Muscle of leg (tissue), 11 donors: Measurements from ENCODE around the gene NFATC2IP. TPM values are rescaled to one million over a fixed set of nuclear protein-coding genes. Genes with fewer than 3 reads are reported as not detected.
A peak's percentile ranks its signal among the peaks of the same experiment; 100 is the strongest.
"Not testable (repeated sequence)": the region's sequence is repeated elsewhere in the genome, so short reads cannot be mapped to it uniquely, and the experiment has no call there.

Experiments used
- DNase-seq: peaks from one replicate; pipeline ENCODE4 v3.0.0; 2013
- H3K27ac ChIP-seq: one replicate; pipeline ENCODE4 v1.5.1; 2013; ENCODE audit warnings: mild to moderate bottlenecking, low read length, control low read depth
- H3K27me3 ChIP-seq: one replicate; pipeline ENCODE4 v1.6.1; 2013; ENCODE audit warnings: low read length; ENCODE audit not compliant: control insufficient read depth, insufficient read depth
- H3K36me3 ChIP-seq: one replicate; pipeline ENCODE4 v1.6.1; 2013; ENCODE audit warnings: low read length; ENCODE audit not compliant: control insufficient read depth, insufficient read depth
- H3K4me1 ChIP-seq: one replicate; pipeline ENCODE4 v1.6.1; 2013; ENCODE audit warnings: low read length; ENCODE audit not compliant: control insufficient read depth, insufficient read depth
- H3K4me3 ChIP-seq: one replicate; pipeline ENCODE4 v1.5.1; 2013; ENCODE audit warnings: low read length, control low read depth
- H3K9me3 ChIP-seq: replicated peaks from 2 replicates; pipeline ENCODE4 v1.6.1; 2013; ENCODE audit warnings: low read depth, low read length; ENCODE audit not compliant: control insufficient read depth
- WGBS: methylation state at CpG from one replicate; pipeline ENCODE4 v1.1.5; 2013; ENCODE audit warnings: missing lambda C conversion rate; ENCODE audit not compliant: insufficient coverage; 5-methylcytosine and 5-hydroxymethylcytosine counted together
- polyA plus RNA-seq, 8 donors: library from polyadenylated mRNA; unstranded; fragments of 120-200 nt; gene quantifications; one replicate each; pipeline versions ENCODE4 v1.2.1 to v1.2.3, GENCODE V29; 2013; ENCODE audit warnings: inconsistent platforms in 1 of 8, low replicate concordance in 1 of 8; ENCODE audit not compliant: insufficient read length in 8 of 8, insufficient read depth in 1 of 8
- total RNA-seq: library from RNA; stranded (reverse); fragments of 120-200 nt; gene quantifications from one replicate; pipeline ENCODE4 v1.2.4, GENCODE V29; 2013

NFATC2IP gene
- total and polyA plus RNA-seq, 9 donors = 12.7 to 35.8 (median 18.4) TPM

DNA sequence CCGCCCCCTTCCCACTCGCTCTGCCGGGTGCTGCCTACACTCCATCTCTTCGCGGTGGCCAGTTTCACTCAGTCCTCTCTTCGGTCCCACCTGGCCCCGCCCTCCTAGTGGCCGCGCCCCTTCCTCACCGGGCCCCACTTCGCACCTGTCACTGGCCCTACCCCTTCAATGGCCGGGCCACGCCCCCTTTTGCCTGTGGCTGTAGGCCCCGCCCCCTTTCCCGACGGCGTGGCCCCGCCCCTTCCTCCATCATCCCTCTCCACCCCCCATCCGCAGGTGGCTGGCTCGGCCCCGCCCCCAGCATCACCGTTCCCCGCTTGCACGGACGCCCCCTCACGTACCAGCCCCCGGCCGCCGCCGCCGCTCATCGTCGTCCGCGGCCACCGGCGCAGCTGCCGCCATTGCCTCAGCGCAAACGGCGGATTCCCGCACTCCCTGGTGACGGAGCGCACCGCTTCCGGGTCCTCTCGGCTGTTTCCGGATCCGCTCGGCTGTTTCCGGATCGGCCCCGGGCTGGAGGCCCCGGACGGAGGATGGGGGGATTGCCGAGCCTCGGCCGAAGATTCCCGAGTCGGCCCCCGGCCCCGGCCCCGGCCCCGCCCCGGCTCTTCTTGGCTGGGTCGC, 25.9 kb upstream of the NFATC2IP start, which contains the start of gene RABEP2:
RABEP2 (minus strand) TSS at position 477 of the 624 bp plus-strand sequence; CDS start at position 402, 75 bp downstream.
- H3K27me3 ChIP-seq = no peaks in the 10 kb centered on the region
- H3K36me3 ChIP-seq = peaks cover 10% of the 10 kb centered on the region
- H3K4me3 ChIP-seq = peak within 1 kb of the TSS; percentile 97
- no peaks in the 10 kb centered on the region for H3K9me3 ChIP-seq
- H3K27ac ChIP-seq = peak within 1 kb of the TSS; percentile 99
- peaks cover 17% of the 10 kb centered on the region for H3K4me1 ChIP-seq
- peak; percentile 97 for DNase-seq
- WGBS = under 1% methylated on average over 59 of the region's 66 CpGs

GRCh38 chr16:28925386-28926228, 25.1 kb upstream of the NFATC2IP start:
- DNase-seq = peak; percentile 96
- Histone ChIP-seq H3K9me3 (no peaks in the 10 kb centered on the region), H3K4me1 (peaks cover 19% of the 10 kb centered on the region), H3K27ac (peak overlapping the region; percentile 99), H3K4me3 (peak overlapping the region; percentile 97), H3K27me3 (no peaks in the 10 kb centered on the region), H3K36me3 (peaks cover 10% of the 10 kb centered on the region)
- under 1% methylated on average over 43 of the region's 48 CpGs for WGBS

DNA sequence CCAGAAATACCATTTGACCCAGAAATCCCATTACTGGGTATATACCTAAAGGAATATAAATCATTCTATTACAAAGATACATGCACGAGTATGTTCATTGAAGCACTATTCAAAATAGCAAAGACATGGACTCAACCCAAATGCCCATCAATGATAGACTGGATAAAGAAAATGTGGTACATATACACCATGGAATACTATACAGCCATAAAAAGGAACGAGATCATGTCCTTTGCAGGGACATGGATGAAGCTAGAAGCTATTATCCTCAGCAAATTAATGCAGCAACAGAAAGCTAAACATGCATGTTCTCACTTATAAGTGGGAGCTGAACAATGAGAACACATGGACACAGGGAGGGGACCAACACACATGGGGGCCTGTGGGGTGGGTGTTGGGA, 24.5 kb upstream of the NFATC2IP start:
- H3K4me3 ChIP-seq, H3K9me3 ChIP-seq, H3K27ac ChIP-seq, H3K27me3 ChIP-seq, DNase-seq, H3K36me3 ChIP-seq: not testable (repeated sequence)
- peaks cover 20% of the 10 kb centered on the region for H3K4me1 ChIP-seq
- WGBS = no CpG with 5 or more reads among the region's 2 CpGs

- Histone ChIP-seq H3K27ac (no peak overlapping the region), H3K4me1 (peaks cover 20% of the 10 kb centered on the region), H3K36me3 (peaks cover 2% of the 10 kb centered on the region), H3K27me3 (no peaks in the 10 kb centered on the region), H3K9me3 (no peaks in the 10 kb centered on the region), H3K4me3 (no peak overlapping the region)
- DNase-seq = no peak
- WGBS = 40% methylated on average over 1 of the region's 1 CpG
Measured at GRCh38 chr16:28927815-28928214, 22.9 kb upstream of the NFATC2IP start.

DNA sequence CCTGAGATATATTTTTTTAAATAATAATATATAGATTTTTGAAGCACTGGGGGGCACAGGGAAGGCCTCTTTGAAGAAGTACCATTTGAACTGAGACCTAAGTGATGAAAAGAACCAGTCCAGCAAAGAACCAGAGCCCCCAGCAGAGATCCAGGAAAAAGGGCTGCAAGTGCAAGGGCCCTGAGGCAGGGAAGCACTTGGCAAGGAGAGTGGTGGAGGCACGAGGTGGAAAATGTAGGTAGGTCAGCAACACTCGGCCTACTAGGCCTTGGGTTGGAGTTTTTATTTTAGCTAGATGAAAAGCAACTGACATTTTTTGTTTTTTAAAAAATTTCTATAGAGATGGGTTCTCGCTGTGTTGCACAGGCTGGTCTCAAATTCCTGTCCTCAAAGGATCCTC, 20.5 kb upstream of the NFATC2IP start:
- no peak overlapping the region for H3K27ac ChIP-seq
- H3K27me3 ChIP-seq = no peaks in the 10 kb centered on the region
- H3K9me3 ChIP-seq = no peaks in the 10 kb centered on the region
- 78% methylated on average over 3 of the region's 3 CpGs for WGBS
- H3K4me1 ChIP-seq = peaks cover 6% of the 10 kb centered on the region
- H3K4me3 ChIP-seq = no peak overlapping the region
- DNase-seq = no peak
- no peaks in the 10 kb centered on the region for H3K36me3 ChIP-seq

- Histone ChIP-seq H3K9me3 (no peaks in the 10 kb centered on the region), H3K4me3 (no peak overlapping the region), H3K27ac (no peak overlapping the region), H3K27me3 (no peaks in the 10 kb centered on the region), H3K4me1 (peaks cover 6% of the 10 kb centered on the region), H3K36me3 (no peaks in the 10 kb centered on the region)
- DNase-seq = no peak
- WGBS = no CpG with 5 or more reads among the region's 3 CpGs
Measured at GRCh38 chr16:28930652-28931051, 20.1 kb upstream of the NFATC2IP start.

- H3K4me3 ChIP-seq = no peak within 1 kb of the TSS
- H3K27ac ChIP-seq = no peak within 1 kb of the TSS
- DNase-seq = no peak
- H3K27me3 ChIP-seq = peaks cover 2% of the 10 kb centered on the region
- H3K36me3 ChIP-seq = no peaks in the 10 kb centered on the region
- 90% methylated on average over 2 of the region's 10 CpGs for WGBS
- H3K9me3 ChIP-seq = no peaks in the 10 kb centered on the region
- peaks cover 12% of the 10 kb centered on the region for H3K4me1 ChIP-seq
Measured at GRCh38 chr16:28931801-28932225, 18.9 kb upstream of the NFATC2IP start, which contains the start of gene CD19. CD19 (plus strand) TSS chr16:28931971; CDS start chr16:28932001, 30 bp downstream.

DNA sequence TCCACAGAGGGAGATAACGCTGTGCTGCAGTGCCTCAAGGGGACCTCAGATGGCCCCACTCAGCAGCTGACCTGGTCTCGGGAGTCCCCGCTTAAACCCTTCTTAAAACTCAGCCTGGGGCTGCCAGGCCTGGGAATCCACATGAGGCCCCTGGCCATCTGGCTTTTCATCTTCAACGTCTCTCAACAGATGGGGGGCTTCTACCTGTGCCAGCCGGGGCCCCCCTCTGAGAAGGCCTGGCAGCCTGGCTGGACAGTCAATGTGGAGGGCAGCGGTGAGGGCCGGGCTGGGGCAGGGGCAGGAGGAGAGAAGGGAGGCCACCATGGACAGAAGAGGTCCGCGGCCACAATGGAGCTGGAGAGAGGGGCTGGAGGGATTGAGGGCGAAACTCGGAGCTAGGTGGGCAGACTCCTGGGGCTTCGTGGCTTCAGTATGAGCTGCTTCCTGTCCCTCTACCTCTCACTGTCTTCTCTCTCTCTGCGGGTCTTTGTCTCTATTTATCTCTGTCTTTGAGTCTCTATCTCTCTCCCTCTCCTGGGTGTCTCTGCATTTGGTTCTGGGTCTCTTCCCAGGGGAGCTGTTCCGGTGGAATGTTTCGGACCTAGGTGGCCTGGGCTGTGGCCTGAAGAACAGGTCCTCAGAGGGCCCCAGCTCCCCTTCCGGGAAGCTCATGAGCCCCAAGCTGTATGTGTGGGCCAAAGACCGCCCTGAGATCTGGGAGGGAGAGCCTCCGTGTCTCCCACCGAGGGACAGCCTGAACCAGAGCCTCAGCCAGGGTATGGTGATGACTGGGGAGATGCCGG, 18.2 kb upstream of the NFATC2IP start:
- H3K27ac ChIP-seq = no peak overlapping the region
- WGBS = 83% methylated on average over 12 of the region's 20 CpGs
- no peaks in the 10 kb centered on the region for H3K36me3 ChIP-seq
- H3K9me3 ChIP-seq = no peaks in the 10 kb centered on the region
- H3K4me1 ChIP-seq = peaks cover 12% of the 10 kb centered on the region
- H3K27me3 ChIP-seq = peaks cover 2% of the 10 kb centered on the region
- no peak overlapping the region for H3K4me3 ChIP-seq
- DNase-seq = no peak

DNA sequence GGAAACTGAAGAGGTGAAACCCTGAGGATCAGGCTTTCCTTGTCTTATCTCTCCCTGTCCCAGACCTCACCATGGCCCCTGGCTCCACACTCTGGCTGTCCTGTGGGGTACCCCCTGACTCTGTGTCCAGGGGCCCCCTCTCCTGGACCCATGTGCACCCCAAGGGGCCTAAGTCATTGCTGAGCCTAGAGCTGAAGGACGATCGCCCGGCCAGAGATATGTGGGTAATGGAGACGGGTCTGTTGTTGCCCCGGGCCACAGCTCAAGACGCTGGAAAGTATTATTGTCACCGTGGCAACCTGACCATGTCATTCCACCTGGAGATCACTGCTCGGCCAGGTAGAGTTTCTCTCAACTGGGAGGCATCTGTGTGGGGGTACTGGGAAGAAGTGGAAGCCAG, 17.6 kb upstream of the NFATC2IP start:
- peaks cover 12% of the 10 kb centered on the region for H3K4me1 ChIP-seq
- DNase-seq = no peak
- no peaks in the 10 kb centered on the region for H3K36me3 ChIP-seq
- whole genome bisulfite sequencing = 65% methylated on average over 7 of the region's 8 CpGs
- H3K27me3 ChIP-seq = peaks cover 2% of the 10 kb centered on the region
- no peak overlapping the region for H3K4me3 ChIP-seq
- no peaks in the 10 kb centered on the region for H3K9me3 ChIP-seq
- H3K27ac ChIP-seq = no peak overlapping the region

DNA sequence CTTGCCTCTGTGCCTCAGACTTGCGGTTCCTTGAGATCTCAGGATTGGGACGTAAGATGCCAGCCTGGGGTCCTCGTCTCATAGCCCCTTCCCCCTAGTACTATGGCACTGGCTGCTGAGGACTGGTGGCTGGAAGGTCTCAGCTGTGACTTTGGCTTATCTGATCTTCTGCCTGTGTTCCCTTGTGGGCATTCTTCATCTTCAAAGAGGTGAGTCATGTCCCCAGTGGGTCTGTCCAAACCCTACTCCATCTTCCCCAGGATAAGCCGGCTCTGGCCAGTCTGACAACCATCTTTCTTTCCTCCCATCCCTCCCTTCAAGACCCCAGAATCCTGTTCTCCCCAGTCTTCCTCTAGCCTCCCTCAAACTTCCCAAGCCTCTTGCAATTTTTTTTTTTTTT, 15.4 kb upstream of the NFATC2IP start:
- no peaks in the 10 kb centered on the region for H3K9me3 ChIP-seq

More for the DNA sequence above, 15.4 kb upstream of the NFATC2IP start:
- no peaks in the 10 kb centered on the region for H3K36me3 ChIP-seq
- 98% methylated on average over 4 of the region's 4 CpGs for WGBS
- no peak overlapping the region for H3K27ac ChIP-seq
- peaks cover 2% of the 10 kb centered on the region for H3K27me3 ChIP-seq
- no peak overlapping the region for H3K4me3 ChIP-seq
- peaks cover 12% of the 10 kb centered on the region for H3K4me1 ChIP-seq
- no peak for DNase-seq
